GM12878 (cell line): ENCODE measurements around the gene DDX39B. TPM values are rescaled to one million over a fixed set of nuclear protein-coding genes. Genes with fewer than 3 reads are reported as not detected.

Experiments used
- ATAC-seq: fragments of 200-7000 bp; cut with Tn5 transposase; 3 replicates; pipeline ENCODE4 v1.9.1; 2020; ENCODE audit warnings: mild to moderate bottlenecking, moderate library complexity
- BruUV-seq: library from RNA; stranded (reverse); fragments of 400-500 nt; replicated peaks from 2 replicates; lab custom pipeline; 2021; lab: Mats Ljungman, UMichigan
- CTCF ChIA-PET: fragments of 300-600 bp; sonication (Branson Sonifier 250); formaldehyde crosslinking; extraction: SDS; loops from one replicate; lab custom pipeline; 2021; ENCODE audit warnings: inconsistent platforms; lab: Yijun Ruan, JAX
- POLR2A ChIA-PET: fragments of 350-600 bp; formaldehyde crosslinking; extraction: SDS; loops from one replicate; lab custom pipeline; 2021; ENCODE audit warnings: inconsistent platforms; lab: Charles Lee
- RAD21 ChIA-PET: fragments of 300-600 bp; sonication (Branson Sonifier 250); formaldehyde crosslinking; loops from one replicate; lab custom pipeline; 2023; ENCODE audit warnings: antibody characterized with exemption; ENCODE audit not compliant: unreplicated experiment; lab: Charles Lee
- SMC1A ChIA-PET: fragments of 300-600 bp; sonication (Branson Sonifier 250); formaldehyde crosslinking; loops from one replicate; lab custom pipeline; 2023; ENCODE audit not compliant: unreplicated experiment, uncharacterized antibody; lab: Charles Lee
- DNase-seq: peaks from one replicate; pipeline ENCODE4 v3.0.0-alpha.2; 2011; ENCODE audit warnings: low read depth, low spot score
- FAIRE-seq: peaks from 3 replicates; lab custom pipeline; 2011; peaks lifted over from hg19 to GRCh38; lab: Jason Lieb, UNC
- H2AFZ ChIP-seq: 2 replicates; pipeline ENCODE4 v1.6.0; 2011; ENCODE audit warnings: low read depth, low read length, control low read depth; ENCODE audit not compliant: control insufficient read depth
- H3K27ac ChIP-seq: 2 replicates; pipeline ENCODE4 v1.5.1; 2011; ENCODE audit warnings: control low read depth; ENCODE audit not compliant: control insufficient read depth, insufficient read depth
- H3K27me3 ChIP-seq, 2 experiments: replicated peaks in 1 of 2; 2 replicates each; pipeline versions ENCODE4 v1.6.0 to v1.6.1; 2011; ENCODE audit warnings: low read length in 1 of 2; ENCODE audit not compliant: control insufficient read depth in 2 of 2, insufficient read depth in 2 of 2
- H3K36me3 ChIP-seq, 2 experiments: 2 replicates each; pipeline ENCODE4 v1.5.1; 2011; ENCODE audit warnings: low read length in 1 of 2; ENCODE audit not compliant: control insufficient read depth in 2 of 2, insufficient read depth in 2 of 2
- H3K4me1 ChIP-seq: 2 replicates; pipeline ENCODE4 v1.6.1; 2011; ENCODE audit warnings: mild to moderate bottlenecking, low read length, moderate library complexity, mixed read lengths; ENCODE audit not compliant: control insufficient read depth, insufficient read depth
- H3K4me2 ChIP-seq: 2 replicates; pipeline ENCODE4 v1.6.0; 2011; ENCODE audit warnings: control low read depth; ENCODE audit not compliant: control insufficient read depth, insufficient read depth
- H3K4me3 ChIP-seq: fragments of 200-600 bp; sonication (generic); 2 replicates; pipeline ENCODE4 v1.5.1; 2016
- H3K79me2 ChIP-seq: 2 replicates; pipeline ENCODE4 v1.6.0; 2011; ENCODE audit warnings: low read length; ENCODE audit not compliant: control insufficient read depth, insufficient read depth
- H3K9ac ChIP-seq: 2 replicates; pipeline ENCODE4 v1.8.0; 2011; ENCODE audit warnings: low read length, control low read depth, mixed read lengths; ENCODE audit not compliant: control insufficient read depth, insufficient read depth
- H3K9me3 ChIP-seq: replicated peaks from 3 replicates; pipeline ENCODE4 v1.5.1; 2011; ENCODE audit warnings: mild to moderate bottlenecking, low read length; ENCODE audit not compliant: control insufficient read depth, insufficient read depth
- H4K20me1 ChIP-seq: 2 replicates; pipeline ENCODE4 v1.6.0; 2011; ENCODE audit not compliant: control insufficient read depth, insufficient read depth
- HDGF ChIP-seq: fragments of 450-650 bp; IDR thresholded peaks from 2 replicates; pipeline ENCODE4 v1.6.1; 2016; ENCODE audit warnings: antibody characterized with exemption
- RAD51 ChIP-seq: fragments of 450-650 bp; IDR thresholded peaks from 2 replicates; pipeline ENCODE4 v1.6.1; 2016; ENCODE audit warnings: moderate library complexity, mild to moderate bottlenecking, inconsistent platforms
- ZBED1 ChIP-seq: IDR thresholded peaks from 2 replicates; pipeline ENCODE4 v1.6.1; 2016; ENCODE audit warnings: borderline replicate concordance
- WGBS: methylation state at CpG from one replicate; pipeline ENCODE4 v1.1.6; 2016; ENCODE audit warnings: low lambda C conversion rate; ENCODE audit not compliant: insufficient replicate concordance, insufficient coverage; ENCODE audit errors: missing lambda C conversion rate; 5-methylcytosine and 5-hydroxymethylcytosine counted together
- in situ Hi-C: fragments of 300-500 bp; cut with MboI; formaldehyde crosslinking; loops from 9 replicates; pipeline ENCODE4 v1.14.3; 2018; ENCODE audit warnings: mixed read lengths
- intact Hi-C: fragments of 100-400 bp; cut with micrococcal nuclease; formaldehyde crosslinking; loops from one replicate; pipeline ENCODE4 v1.14.2; 2022; ENCODE audit not compliant: unreplicated experiment
- polyA plus RNA-seq, 11 experiments: library from polyadenylated mRNA; depleted of rRNA in 4 of 11; unstranded in 6 of 11; stranded (reverse) in 5 of 11; fragments of >200 nt; fragmentation: Nextera tagmentation in 4 of 11; fragmentation: Illumina TruSeq in 1 of 11; extraction: Ambion mirVana in 4 of 11; extraction: Trizol in 1 of 11; gene quantifications; 1 replicate in 1 of 11; 2 replicates in 10 of 11; pipeline versions ENCODE4 v1.2.1 to v1.2.3, GENCODE V29; 2011 to 2016; ENCODE audit warnings: inconsistent platforms in 2 of 11, missing spikeins in 2 of 11, low read depth in 1 of 11
- total RNA-seq, 4 experiments: library from RNA; depleted of rRNA in 3 of 4; stranded (reverse); fragments of >200 nt in 3 of 4; fragmentation: Illumina TruSeq in 1 of 4; extraction: Trizol in 1 of 4; gene quantifications; 2 replicates each; pipeline versions ENCODE4 v1.2.1 to v1.2.3, GENCODE V29; 2013 to 2021

Gene DDX39B
- total and polyA plus RNA-seq, 10 of the 15 experiments (the other 5 are each of a cell fraction or from before 2014, with no cell fraction given): 271 to 661 (median 330) TPM

- Histone ChIP-seq H4K20me1 (no peaks in the 10 kb centered on the region), H3K4me1 (peaks cover 35% of the 10 kb centered on the region), H3K9me3 (no peaks in the 10 kb centered on the region), H2AFZ (peak overlapping the region; percentile 76), H3K4me2 (peak overlapping the region; percentile 95), H3K79me2 (peaks cover 69% of the 10 kb centered on the region), H3K27ac (peak overlapping the region; percentile 91), H3K9ac (peak overlapping the region; percentile 90), H3K4me3 (peak overlapping the region; percentile 93), H3K36me3 (peaks cover 0 to 7% of the 10 kb centered on the region in 2 experiments; a peak in 2 of 4 replicates), H3K27me3 (no peaks in the 10 kb centered on the region)
- WGBS: 12% methylated on average over 11 of the region's 11 CpGs
- ATAC-seq (no peak), DNase-seq (no peak), FAIRE-seq (no peak)
- CTCF ChIA-PET: interaction anchor here (0.9 to 31.0 kb wide), 9 partner anchors 13 to 250 kb away, joined by 3 to 2098 read pairs (median 5); partner anchors contain the start of genes AIF1, ATP6V1G2, DDX39B and LST1
- POLR2A ChIA-PET: interaction anchor here (0.6 to 17.1 kb wide), 8 partner anchors 9 to 282 kb away, joined by 3 to 282 read pairs (median 85); partner anchors contain the start of genes ATP6V1G2, LTA, NCR3 and NEU1
- in situ Hi-C loops: no loop called here
- SMC1A ChIA-PET: interaction anchor here (0.8 to 45.5 kb wide), 5 partner anchors 15 to 81 kb away, joined by 4 to 1989 read pairs (median 8); partner anchors contain the start of genes AIF1, ATP6V1G2, DDX39B and LTA
- intact Hi-C loops: loop anchor here (1.0 to 2.0 kb wide), 3 partner anchors 18 to 30 kb away; no protein-coding TSS in a partner anchor
- BruUV-seq: no TSS peak
- RAD21 ChIA-PET: interaction anchor here (0.8 to 17.5 kb wide), 8 partner anchors 8 to 250 kb away, joined by 3 to 620 read pairs (median 5); partner anchors contain the start of genes ATP6V1G2, LTA, NCR3 and NFKBIL1
- TF ChIP-seq ZBED1 (0 out of 2 replicates have a peak, but pooled peaks have one; percentile 41), RAD51 (no peak), HDGF (peak; percentile 11; the same call in 1 of the 2 replicates)
Observed at GRCh38 chr6:31580438-31580740, 38.6 kb upstream of the DDX39B start.
